ENCODE results near the gene CTDP1.

The CTDP1 gene

DNA sequence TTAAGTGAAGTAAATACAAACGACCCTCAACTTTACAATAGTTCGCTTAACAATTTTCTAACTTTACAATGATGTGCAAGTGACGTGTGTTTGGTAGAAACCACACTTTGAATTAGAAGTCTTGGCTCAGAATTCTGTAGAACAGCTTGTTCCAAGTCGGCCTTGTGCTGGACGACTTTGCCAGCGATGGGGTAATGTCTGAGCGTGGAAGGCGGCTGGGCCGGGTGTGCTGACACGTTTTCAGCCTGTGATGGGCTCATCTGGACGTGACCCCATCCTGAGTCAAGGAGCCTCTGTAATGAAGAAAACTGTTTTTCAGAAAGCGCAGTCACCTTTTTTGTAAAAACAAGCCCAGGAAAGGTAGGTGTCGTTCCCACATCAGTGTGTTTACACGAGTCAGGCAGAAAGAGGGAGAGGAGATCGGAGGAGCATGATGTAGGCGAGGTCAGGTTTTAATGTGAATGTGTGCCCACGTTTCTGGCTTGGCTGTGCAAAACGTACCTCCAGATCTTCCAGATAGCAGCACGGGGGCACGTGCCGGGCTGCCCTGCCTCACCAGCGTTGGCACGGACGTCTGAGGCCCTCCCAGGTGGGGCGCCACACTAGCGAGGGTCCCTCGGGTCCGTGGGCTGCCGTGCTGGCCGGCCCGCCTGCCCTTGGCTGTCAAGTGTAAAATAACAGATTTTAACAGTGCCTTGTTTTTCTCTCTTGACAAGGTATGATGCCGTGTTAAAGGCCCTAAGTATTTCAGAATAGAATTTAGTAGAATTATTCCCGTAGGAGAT is 54.6 kb downstream of the CTDP1 start:
- TF ChIP-seq, protein P1, sequence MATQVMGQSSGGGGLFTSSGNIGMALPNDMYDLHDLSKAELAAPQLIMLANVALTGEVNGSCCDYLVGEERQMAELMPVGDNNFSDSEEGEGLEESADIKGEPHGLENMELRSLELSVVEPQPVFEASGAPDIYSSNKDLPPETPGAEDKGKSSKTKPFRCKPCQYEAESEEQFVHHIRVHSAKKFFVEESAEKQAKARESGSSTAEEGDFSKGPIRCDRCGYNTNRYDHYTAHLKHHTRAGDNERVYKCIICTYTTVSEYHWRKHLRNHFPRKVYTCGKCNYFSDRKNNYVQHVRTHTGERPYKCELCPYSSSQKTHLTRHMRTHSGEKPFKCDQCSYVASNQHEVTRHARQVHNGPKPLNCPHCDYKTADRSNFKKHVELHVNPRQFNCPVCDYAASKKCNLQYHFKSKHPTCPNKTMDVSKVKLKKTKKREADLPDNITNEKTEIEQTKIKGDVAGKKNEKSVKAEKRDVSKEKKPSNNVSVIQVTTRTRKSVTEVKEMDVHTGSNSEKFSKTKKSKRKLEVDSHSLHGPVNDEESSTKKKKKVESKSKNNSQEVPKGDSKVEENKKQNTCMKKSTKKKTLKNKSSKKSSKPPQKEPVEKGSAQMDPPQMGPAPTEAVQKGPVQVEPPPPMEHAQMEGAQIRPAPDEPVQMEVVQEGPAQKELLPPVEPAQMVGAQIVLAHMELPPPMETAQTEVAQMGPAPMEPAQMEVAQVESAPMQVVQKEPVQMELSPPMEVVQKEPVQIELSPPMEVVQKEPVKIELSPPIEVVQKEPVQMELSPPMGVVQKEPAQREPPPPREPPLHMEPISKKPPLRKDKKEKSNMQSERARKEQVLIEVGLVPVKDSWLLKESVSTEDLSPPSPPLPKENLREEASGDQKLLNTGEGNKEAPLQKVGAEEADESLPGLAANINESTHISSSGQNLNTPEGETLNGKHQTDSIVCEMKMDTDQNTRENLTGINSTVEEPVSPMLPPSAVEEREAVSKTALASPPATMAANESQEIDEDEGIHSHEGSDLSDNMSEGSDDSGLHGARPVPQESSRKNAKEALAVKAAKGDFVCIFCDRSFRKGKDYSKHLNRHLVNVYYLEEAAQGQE (IDR thresholded peaks at IDR 0.05; ENCODE audit: insufficient read depth in 1 of 2, low read depth in 2 of 2, low read length in 2 of 2): no peak
- no peak for TF ChIP-seq FOXP2 (optimal IDR thresholded peaks at IDR 0.05; ENCODE audit: borderline replicate concordance, extremely low read depth, extremely low read length, insufficient read depth)
- TF ChIP-seq TAF1 (IDR thresholded peaks at IDR 0.05; ENCODE audit: borderline replicate concordance, insufficient read depth, low read length): no peak
- no peak for TF ChIP-seq POLR2AphosphoS5 (IDR thresholded peaks at IDR 0.05; ENCODE audit: low read depth, low read length)
- TF ChIP-seq SIN3A (IDR thresholded peaks at IDR 0.05; ENCODE audit: borderline replicate concordance, insufficient read depth, low read length): no peak

DNA sequence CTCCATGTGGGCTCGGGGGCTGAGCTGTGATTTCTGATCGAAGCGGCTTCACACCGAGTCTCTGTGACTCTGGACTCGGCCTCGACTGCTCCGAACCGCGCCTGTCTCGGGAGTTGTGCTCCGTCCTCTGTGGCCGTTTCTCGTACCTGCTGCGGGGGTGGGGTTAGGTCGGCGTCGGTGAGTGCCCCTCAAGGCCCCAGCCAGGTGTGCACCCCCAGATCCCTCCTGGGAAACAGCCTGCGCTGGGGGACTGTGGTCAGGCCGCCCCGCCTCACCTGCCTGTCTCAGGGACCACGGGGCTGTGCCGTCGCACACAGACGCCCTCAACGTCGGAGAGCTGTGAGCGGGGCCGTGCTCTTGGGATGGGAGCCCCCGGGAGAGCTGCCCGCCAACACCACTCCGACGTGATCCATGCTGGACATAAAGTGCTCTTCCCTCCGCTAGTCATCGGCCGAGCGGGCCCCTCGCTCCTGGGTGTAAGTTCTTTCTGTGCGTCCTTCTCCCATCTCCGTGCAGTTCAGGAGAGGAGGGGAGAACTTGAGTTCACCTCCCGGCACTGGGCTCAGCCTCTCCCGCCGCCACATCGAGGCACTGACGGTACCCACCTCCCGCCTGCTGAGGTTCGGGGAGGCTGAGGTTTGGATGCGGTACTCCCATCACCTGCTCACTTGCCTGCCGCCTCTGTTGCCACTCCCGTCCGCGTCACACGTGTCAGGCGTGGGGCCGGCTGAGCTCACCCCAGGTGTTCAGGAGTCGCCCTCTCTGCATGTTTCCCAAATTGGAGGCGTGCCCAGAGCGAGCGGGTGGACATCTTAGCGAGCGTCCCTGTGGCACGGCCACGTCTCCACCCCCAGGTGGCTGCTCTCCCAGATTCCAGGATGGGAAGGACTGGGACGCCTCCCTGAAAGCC is 55.7 kb downstream of the CTDP1 start:
- no peak for TF ChIP-seq FOXP2 (optimal IDR thresholded peaks at IDR 0.05; ENCODE audit: borderline replicate concordance, extremely low read depth, extremely low read length, insufficient read depth)
- no peak for TF ChIP-seq SIN3A (IDR thresholded peaks at IDR 0.05; ENCODE audit: borderline replicate concordance, insufficient read depth, low read length)
- TF ChIP-seq, protein P1 (IDR thresholded peaks at IDR 0.05; ENCODE audit: insufficient read depth in 1 of 2, low read depth in 2 of 2, low read length in 2 of 2): no peak
- no peak for TF ChIP-seq TAF1 (IDR thresholded peaks at IDR 0.05; ENCODE audit: borderline replicate concordance, insufficient read depth, low read length)
- TF ChIP-seq POLR2AphosphoS5 (IDR thresholded peaks at IDR 0.05; ENCODE audit: low read depth, low read length): no peak

DNA sequence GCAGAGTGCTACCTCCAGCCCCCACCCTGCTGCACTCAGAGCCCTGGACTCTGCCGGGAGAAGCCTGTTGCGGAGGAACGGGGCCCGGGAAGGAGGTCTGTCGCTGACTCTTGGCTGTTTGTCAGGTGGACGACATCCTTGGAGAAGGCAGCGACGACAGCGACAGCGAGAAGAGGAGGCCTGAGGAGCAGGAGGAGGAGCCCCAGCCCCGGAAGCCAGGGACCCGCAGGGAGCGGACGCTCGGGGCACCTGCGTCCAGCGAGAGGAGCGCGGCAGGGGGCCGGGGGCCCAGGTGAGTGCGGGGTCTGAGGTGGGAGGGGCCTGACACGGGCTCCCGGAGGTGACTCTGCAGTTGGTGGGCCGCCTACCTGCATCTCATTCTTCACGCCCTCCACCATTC is 56.6 kb downstream of the CTDP1 start:
- TF ChIP-seq, protein P1 (IDR thresholded peaks at IDR 0.05; ENCODE audit: insufficient read depth in 1 of 2, low read depth in 2 of 2, low read length in 2 of 2): no peak
- no peak for TF ChIP-seq POLR2AphosphoS5 (IDR thresholded peaks at IDR 0.05; ENCODE audit: low read depth, low read length)
- no peak for TF ChIP-seq FOXP2 (optimal IDR thresholded peaks at IDR 0.05; ENCODE audit: borderline replicate concordance, extremely low read depth, extremely low read length, insufficient read depth)
- TF ChIP-seq SIN3A (IDR thresholded peaks at IDR 0.05; ENCODE audit: borderline replicate concordance, insufficient read depth, low read length): no peak
- no peak for TF ChIP-seq TAF1 (IDR thresholded peaks at IDR 0.05; ENCODE audit: borderline replicate concordance, insufficient read depth, low read length)

DNA sequence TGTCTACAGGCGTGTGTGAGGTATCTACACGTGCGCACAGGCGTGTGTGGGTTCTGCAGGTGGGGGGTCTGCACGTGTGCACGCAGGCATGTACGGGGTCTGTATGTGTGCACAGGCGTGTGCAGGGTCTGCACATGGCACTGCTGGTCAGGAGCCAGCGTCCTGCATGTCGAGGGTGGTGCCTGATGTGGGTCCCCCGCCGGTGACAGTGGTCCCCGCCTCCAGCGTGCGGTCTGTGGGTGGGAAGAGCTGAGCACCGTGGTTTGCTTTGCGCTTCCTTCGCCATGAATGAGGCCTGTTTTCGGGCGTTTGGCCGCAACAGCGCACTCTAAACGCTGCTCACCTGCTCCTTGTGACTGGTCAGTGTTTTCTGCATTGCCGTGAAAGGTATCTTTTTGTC is 57.2 kb downstream of the CTDP1 start:
- no peak for TF ChIP-seq TAF1 (IDR thresholded peaks at IDR 0.05; ENCODE audit: borderline replicate concordance, insufficient read depth, low read length)
- TF ChIP-seq FOXP2 (optimal IDR thresholded peaks at IDR 0.05; ENCODE audit: borderline replicate concordance, extremely low read depth, extremely low read length, insufficient read depth): no peak
- no peak for TF ChIP-seq POLR2AphosphoS5 (IDR thresholded peaks at IDR 0.05; ENCODE audit: low read depth, low read length)

DNA sequence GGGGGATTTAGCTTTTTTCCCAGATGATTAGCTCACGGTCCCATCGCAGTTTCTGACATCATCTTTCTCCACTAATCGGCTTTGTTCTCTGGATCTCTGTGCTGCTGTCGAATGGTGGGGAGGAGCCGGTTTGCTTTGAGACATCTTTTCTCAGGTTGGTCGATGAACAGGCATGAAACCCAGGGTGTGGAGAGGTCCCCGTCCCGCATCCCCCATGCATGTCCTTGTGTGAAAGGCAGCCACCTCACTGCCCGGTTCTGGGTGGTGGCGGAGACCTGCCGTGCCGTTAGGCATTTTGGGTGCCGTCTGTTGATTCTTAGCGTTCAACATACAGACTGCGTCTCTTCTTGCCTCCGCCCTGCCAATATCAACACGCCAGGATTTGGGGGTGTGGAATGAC is 57.8 kb downstream of the CTDP1 start:
- TF ChIP-seq, protein P1 (IDR thresholded peaks at IDR 0.05; ENCODE audit: insufficient read depth in 1 of 2, low read depth in 2 of 2, low read length in 2 of 2): no peak
- TF ChIP-seq FOXP2 (optimal IDR thresholded peaks at IDR 0.05; ENCODE audit: borderline replicate concordance, extremely low read depth, extremely low read length, insufficient read depth) (no peak), SIN3A (IDR thresholded peaks at IDR 0.05; ENCODE audit: borderline replicate concordance, insufficient read depth, low read length) (no peak), POLR2AphosphoS5 (IDR thresholded peaks at IDR 0.05; ENCODE audit: low read depth, low read length) (no peak), TAF1 (IDR thresholded peaks at IDR 0.05; ENCODE audit: borderline replicate concordance, insufficient read depth, low read length) (no peak)
